ENCODE data around the gene B3GNT2.

The B3GNT2 gene

GRCh38 chr2:62181843-62182242 is 14.1 kb upstream of the B3GNT2 start:
- no peak overlapping the region for H2AFZ ChIP-seq (ENCODE audit: low read depth)
- no peaks in the 10 kb centered on the region for H4K20me1 ChIP-seq (ENCODE audit: insufficient read depth)
- H3K36me3 ChIP-seq (ENCODE audit: insufficient read depth): no peaks in the 10 kb centered on the region
- H3K79me2 ChIP-seq (ENCODE audit: insufficient read depth, low read depth): no peaks in the 10 kb centered on the region
- H3K4me2 ChIP-seq: no peak overlapping the region
- no peaks in the 10 kb centered on the region for H3K27me3 ChIP-seq (ENCODE audit: insufficient read depth, low read depth)
- no peak overlapping the region for H3K9ac ChIP-seq
- no peaks in the 10 kb centered on the region for H3K4me1 ChIP-seq (ENCODE audit: low read depth, poor library complexity, severe bottlenecking)
- no peak overlapping the region for H3K4me3 ChIP-seq (IDR thresholded peaks at IDR 0.05; ENCODE audit: insufficient read depth, low read depth, low read length)
- H3K27ac ChIP-seq: no peak overlapping the region
- TF ChIP-seq CTCF (conservative IDR thresholded peaks at IDR 0.05; ENCODE audit: low read depth, low read length): no peak

- no peak for TF ChIP-seq CTCF (conservative IDR thresholded peaks at IDR 0.05; ENCODE audit: low read depth, low read length)
- H2AFZ ChIP-seq (ENCODE audit: low read depth): no peak overlapping the region
- no peak overlapping the region for H3K4me3 ChIP-seq (IDR thresholded peaks at IDR 0.05; ENCODE audit: insufficient read depth, low read depth, low read length)
- H3K27me3 ChIP-seq (ENCODE audit: insufficient read depth, low read depth): no peaks in the 10 kb centered on the region
- no peak overlapping the region for H3K27ac ChIP-seq
- no peaks in the 10 kb centered on the region for H3K79me2 ChIP-seq (ENCODE audit: insufficient read depth, low read depth)
- H3K4me1 ChIP-seq (ENCODE audit: low read depth, poor library complexity, severe bottlenecking): no peaks in the 10 kb centered on the region
- H4K20me1 ChIP-seq (ENCODE audit: insufficient read depth): no peaks in the 10 kb centered on the region
- H3K9ac ChIP-seq: no peak overlapping the region
- H3K36me3 ChIP-seq (ENCODE audit: insufficient read depth): no peaks in the 10 kb centered on the region
- H3K4me2 ChIP-seq: no peak overlapping the region
Observed at GRCh38 chr2:62184512-62185230, 11.2 kb upstream of the B3GNT2 start.

GRCh38 chr2:62185475-62186155 is 10.3 kb upstream of the B3GNT2 start:
- H3K79me2 ChIP-seq (ENCODE audit: insufficient read depth, low read depth): no peaks in the 10 kb centered on the region
- no peak overlapping the region for H3K9ac ChIP-seq
- no peaks in the 10 kb centered on the region for H3K4me1 ChIP-seq (ENCODE audit: low read depth, poor library complexity, severe bottlenecking)
- H3K27ac ChIP-seq: no peak overlapping the region
- H3K36me3 ChIP-seq (ENCODE audit: insufficient read depth): no peaks in the 10 kb centered on the region
- no peaks in the 10 kb centered on the region for H3K27me3 ChIP-seq (ENCODE audit: insufficient read depth, low read depth)
- H2AFZ ChIP-seq (ENCODE audit: low read depth): no peak overlapping the region
- H4K20me1 ChIP-seq (ENCODE audit: insufficient read depth): no peaks in the 10 kb centered on the region
- no peak for TF ChIP-seq CTCF (conservative IDR thresholded peaks at IDR 0.05; ENCODE audit: low read depth, low read length)
- no peak overlapping the region for H3K4me2 ChIP-seq
- H3K4me3 ChIP-seq (IDR thresholded peaks at IDR 0.05; ENCODE audit: insufficient read depth, low read depth, low read length): no peak overlapping the region

GRCh38 chr2:62186156-62186905 is 9.6 kb upstream of the B3GNT2 start:
- Histone ChIP-seq H2AFZ (ENCODE audit: low read depth) (no peak overlapping the region), H3K9ac (no peak overlapping the region), H3K4me3 (IDR thresholded peaks at IDR 0.05; ENCODE audit: insufficient read depth, low read depth, low read length) (no peak overlapping the region), H3K27me3 (ENCODE audit: insufficient read depth, low read depth) (no peaks in the 10 kb centered on the region), H3K4me1 (ENCODE audit: low read depth, poor library complexity, severe bottlenecking) (no peaks in the 10 kb centered on the region), H4K20me1 (ENCODE audit: insufficient read depth) (no peaks in the 10 kb centered on the region), H3K79me2 (ENCODE audit: insufficient read depth, low read depth) (no peaks in the 10 kb centered on the region), H3K4me2 (no peak overlapping the region), H3K27ac (no peak overlapping the region), H3K36me3 (ENCODE audit: insufficient read depth) (no peaks in the 10 kb centered on the region)
- no peak for TF ChIP-seq CTCF (conservative IDR thresholded peaks at IDR 0.05; ENCODE audit: low read depth, low read length)

Measured in KMS-11 (cell line).